Measurements from ENCODE around the gene AIPL1.
A peak's percentile ranks its signal among the peaks of the same experiment; 100 is the strongest.

The AIPL1 gene

GRCh38 chr17:6472517-6472916, 37.6 kb upstream of the AIPL1 start:
- no peak overlapping the region for H3K4me3 ChIP-seq (ENCODE audit: low read length)
- no peak for TF ChIP-seq CTCF (conservative IDR thresholded peaks at IDR 0.05; ENCODE audit: low read length)
- no peak for DNase-seq (ENCODE audit: low read depth)

- no peak overlapping the region for H3K4me3 ChIP-seq (ENCODE audit: low read length)
- peak; percentile 50 for DNase-seq (ENCODE audit: low read depth)
- peak; percentile 12; the same call in 1 of the 2 replicates for TF ChIP-seq CTCF (conservative IDR thresholded peaks at IDR 0.05; ENCODE audit: low read length)
Observed at GRCh38 chr17:6471531-6472465, 36.9 kb upstream of the AIPL1 start.

GRCh38 chr17:6470751-6471521, 36.0 kb upstream of the AIPL1 start:
- no peak for TF ChIP-seq CTCF (conservative IDR thresholded peaks at IDR 0.05; ENCODE audit: low read length)
- no peak for DNase-seq (ENCODE audit: low read depth)
- H3K4me3 ChIP-seq (ENCODE audit: low read length), result no peak overlapping the region

DNA sequence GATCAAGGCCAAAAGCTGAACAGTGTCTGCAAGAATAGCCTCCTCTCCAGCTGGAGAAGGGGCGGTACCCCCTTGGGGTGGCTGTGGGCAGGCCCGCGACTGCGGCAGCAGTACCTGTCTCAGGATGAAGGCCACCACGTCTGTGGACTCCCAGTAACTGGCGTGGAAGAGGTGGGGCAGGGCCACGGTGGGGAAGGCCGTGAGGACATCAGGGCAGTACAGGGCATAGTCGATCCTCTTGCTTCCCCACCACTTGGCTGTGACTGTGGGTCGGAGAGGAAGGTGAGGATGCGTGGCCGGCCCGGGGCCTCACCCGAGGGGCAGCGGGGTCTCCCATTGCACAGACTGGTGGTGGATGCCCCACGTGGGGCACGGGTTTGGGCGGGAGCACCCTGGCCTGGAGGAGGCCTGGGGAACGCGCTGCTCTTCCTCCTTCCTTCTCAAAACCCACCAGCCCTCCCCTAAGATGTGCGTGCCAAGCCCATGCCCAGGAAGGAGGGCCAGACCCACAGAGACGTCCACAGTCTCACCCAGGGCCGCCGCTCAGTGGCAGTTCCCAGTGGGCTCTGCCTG, 35.3 kb upstream of the AIPL1 start:
- DNase-seq (ENCODE audit: low read depth), result no peak
- no peak for TF ChIP-seq CTCF (conservative IDR thresholded peaks at IDR 0.05; ENCODE audit: low read length)
- H3K4me3 ChIP-seq (ENCODE audit: low read length), result no peak overlapping the region

- no peak for TF ChIP-seq CTCF (conservative IDR thresholded peaks at IDR 0.05; ENCODE audit: low read length)
- no peak overlapping the region for H3K4me3 ChIP-seq (ENCODE audit: low read length)
- DNase-seq (ENCODE audit: low read depth), result no peak
Observed at GRCh38 chr17:6468051-6468790, 33.3 kb upstream of the AIPL1 start.

GRCh38 chr17:6467567-6467966, 32.6 kb upstream of the AIPL1 start:
- TF ChIP-seq CTCF (conservative IDR thresholded peaks at IDR 0.05; ENCODE audit: low read length), result no peak
- H3K4me3 ChIP-seq (ENCODE audit: low read length), result no peak overlapping the region
- no peak for DNase-seq (ENCODE audit: low read depth)

Data from AG10803 (cell line).